GM21529 (cell line): Measurements from ENCODE around the gene ACP6.
A peak's percentile ranks its signal among the peaks of the same experiment; 100 is the strongest.

Experiments
- ATAC-seq: cut with Tn5 transposase; IDR thresholded peaks from one replicate; pipeline ENCODE4 v1.9.1; 2021; ENCODE audit not compliant: unreplicated experiment

The ACP6 gene

GRCh38 chr1:147651466-147651865, 18.9 kb downstream of the ACP6 start:
- no peak for ATAC-seq

- ATAC-seq: no peak
Measured at GRCh38 chr1:147648933-147649332, 21.4 kb downstream of the ACP6 start.

- no peak for ATAC-seq
Measured at GRCh38 chr1:147647796-147648633, 22.3 kb downstream of the ACP6 start.

GRCh38 chr1:147643974-147644373, 26.4 kb downstream of the ACP6 start:
- ATAC-seq: no peak

GRCh38 chr1:147641695-147642592, 28.4 kb downstream of the ACP6 start:
- no peak for ATAC-seq

- ATAC-seq: no peak
Measured at GRCh38 chr1:147641291-147641690, 29.0 kb downstream of the ACP6 start.

- ATAC-seq: peak; percentile 96
Measured at GRCh38 chr1:147640553-147641165, 29.7 kb downstream of the ACP6 start.

- ATAC-seq: no peak
Measured at GRCh38 chr1:147636314-147636713, 34.0 kb downstream of the ACP6 start.

- ATAC-seq: no peak
Measured at GRCh38 chr1:147635342-147635741, 35.0 kb downstream of the ACP6 start.

GRCh38 chr1:147634645-147635044, 35.7 kb downstream of the ACP6 start:
- ATAC-seq: no peak

GRCh38 chr1:147633759-147634158, 36.6 kb downstream of the ACP6 start:
- ATAC-seq: no peak

GRCh38 chr1:147631839-147632238, 38.5 kb downstream of the ACP6 start:
- ATAC-seq: no peak

GRCh38 chr1:147630447-147630846, 39.9 kb downstream of the ACP6 start:
- no peak for ATAC-seq

GRCh38 chr1:147630022-147630421, 40.3 kb downstream of the ACP6 start:
- no peak for ATAC-seq

- ATAC-seq: no peak
Measured at GRCh38 chr1:147628441-147628840, 41.9 kb downstream of the ACP6 start.

GRCh38 chr1:147627435-147628110, 42.8 kb downstream of the ACP6 start:
- peak; percentile 76 for ATAC-seq

GRCh38 chr1:147626739-147627138, 43.6 kb downstream of the ACP6 start:
- no peak for ATAC-seq

GRCh38 chr1:147626291-147626690, 44.0 kb downstream of the ACP6 start:
- ATAC-seq: no peak

- no peak for ATAC-seq
Measured at GRCh38 chr1:147625362-147625995, 44.8 kb downstream of the ACP6 start.

- ATAC-seq: no peak
Measured at GRCh38 chr1:147624529-147624928, 45.8 kb downstream of the ACP6 start.
